ENCODE results near the gene INPP5K.

- TF ChIP-seq, protein P1, sequence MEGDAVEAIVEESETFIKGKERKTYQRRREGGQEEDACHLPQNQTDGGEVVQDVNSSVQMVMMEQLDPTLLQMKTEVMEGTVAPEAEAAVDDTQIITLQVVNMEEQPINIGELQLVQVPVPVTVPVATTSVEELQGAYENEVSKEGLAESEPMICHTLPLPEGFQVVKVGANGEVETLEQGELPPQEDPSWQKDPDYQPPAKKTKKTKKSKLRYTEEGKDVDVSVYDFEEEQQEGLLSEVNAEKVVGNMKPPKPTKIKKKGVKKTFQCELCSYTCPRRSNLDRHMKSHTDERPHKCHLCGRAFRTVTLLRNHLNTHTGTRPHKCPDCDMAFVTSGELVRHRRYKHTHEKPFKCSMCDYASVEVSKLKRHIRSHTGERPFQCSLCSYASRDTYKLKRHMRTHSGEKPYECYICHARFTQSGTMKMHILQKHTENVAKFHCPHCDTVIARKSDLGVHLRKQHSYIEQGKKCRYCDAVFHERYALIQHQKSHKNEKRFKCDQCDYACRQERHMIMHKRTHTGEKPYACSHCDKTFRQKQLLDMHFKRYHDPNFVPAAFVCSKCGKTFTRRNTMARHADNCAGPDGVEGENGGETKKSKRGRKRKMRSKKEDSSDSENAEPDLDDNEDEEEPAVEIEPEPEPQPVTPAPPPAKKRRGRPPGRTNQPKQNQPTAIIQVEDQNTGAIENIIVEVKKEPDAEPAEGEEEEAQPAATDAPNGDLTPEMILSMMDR (conservative IDR thresholded peaks at IDR 0.05; ENCODE audit: low read depth, low read length), result no peak
- TF ChIP-seq POLR2A (IDR thresholded peaks at IDR 0.05; ENCODE audit: low read depth, low read length), result no peak
- no peak for TF ChIP-seq RCOR1 (IDR thresholded peaks at IDR 0.05; ENCODE audit: insufficient replicate concordance, low read length)
- TF ChIP-seq MAFK (IDR thresholded peaks at IDR 0.05; ENCODE audit: low read depth, low read length), result no peak
- TF ChIP-seq BHLHE40 (IDR thresholded peaks at IDR 0.05; ENCODE audit: low read depth, low read length), result no peak
- TF ChIP-seq MAZ (IDR thresholded peaks at IDR 0.05; ENCODE audit: borderline replicate concordance, low read depth, low read length), result no peak
- no peak for TF ChIP-seq SMC3 (IDR thresholded peaks at IDR 0.05; ENCODE audit: low read depth, low read length)
- TF ChIP-seq MXI1 (IDR thresholded peaks at IDR 0.05; ENCODE audit: borderline replicate concordance, low read depth, low read length), result no peak
Observed at GRCh38 chr17:1446201-1446600, 70.2 kb downstream of the INPP5K start.

Data from IMR-90 (cell line).